ENCODE data around the gene CCDC59.
"Not testable (repeated sequence)": the region's sequence is repeated elsewhere in the genome, so short reads cannot be mapped to it uniquely, and the experiment has no call there.

The CCDC59 gene, protein sequence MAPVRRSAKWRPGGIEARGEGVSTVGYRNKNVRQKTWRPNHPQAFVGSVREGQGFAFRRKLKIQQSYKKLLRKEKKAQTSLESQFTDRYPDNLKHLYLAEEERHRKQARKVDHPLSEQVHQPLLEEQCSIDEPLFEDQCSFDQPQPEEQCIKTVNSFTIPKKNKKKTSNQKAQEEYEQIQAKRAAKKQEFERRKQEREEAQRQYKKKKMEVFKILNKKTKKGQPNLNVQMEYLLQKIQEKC

DNA sequence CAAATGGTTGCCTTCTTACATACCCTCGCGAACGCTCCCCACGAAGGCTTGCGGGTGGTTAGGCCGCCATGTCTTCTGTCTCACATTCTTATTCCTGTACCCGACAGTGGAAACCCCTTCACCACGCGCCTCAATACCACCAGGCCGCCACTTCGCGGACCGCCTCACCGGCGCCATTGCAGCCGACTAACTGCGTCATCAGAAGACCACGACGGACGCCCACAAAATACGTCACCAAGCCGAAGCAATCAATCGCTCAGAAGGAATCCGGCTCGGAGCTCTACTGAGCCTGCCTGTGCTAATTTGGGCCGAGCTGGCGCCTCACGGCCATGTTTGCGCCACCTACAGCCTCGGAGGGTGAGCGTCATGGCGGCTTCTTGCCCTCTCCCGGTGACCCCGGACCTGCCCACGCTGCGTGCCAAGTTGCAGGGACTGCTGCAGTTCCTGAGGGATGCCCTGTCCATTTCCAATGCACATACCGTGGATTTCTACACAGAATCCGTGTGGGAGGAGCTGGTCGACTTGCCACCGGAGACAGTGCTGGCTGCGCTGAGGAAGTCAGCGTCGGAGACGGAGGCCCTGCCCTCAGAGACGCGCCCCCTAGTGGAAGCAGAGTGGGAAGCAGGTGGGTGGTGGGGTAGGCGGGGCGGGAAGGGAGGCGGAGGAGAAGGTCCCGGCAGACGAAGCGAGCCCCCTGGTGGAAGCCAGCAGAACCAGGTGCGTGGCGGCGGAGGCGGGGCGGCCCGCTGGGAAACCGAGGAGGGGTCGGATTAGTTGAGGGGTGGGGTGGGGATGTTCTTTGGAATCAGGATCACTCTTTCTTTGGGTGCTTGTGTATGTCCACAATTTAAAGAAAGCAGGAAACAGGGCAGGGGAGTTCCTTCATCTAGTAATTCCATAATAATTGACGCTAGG is at the start of gene CCDC59, which contains the start of gene METTL25:
Gene CCDC59 (minus strand): TSS at position 188 of the 915 bp plus-strand sequence. CDS start 11 bp downstream, at position 177.
Gene METTL25 (plus strand): TSS at position 330 of the 915 bp plus-strand sequence. CDS start 37 bp downstream, at position 367.
- peak; percentile 82 for DNase-seq (ENCODE audit: low spot score)

DNA sequence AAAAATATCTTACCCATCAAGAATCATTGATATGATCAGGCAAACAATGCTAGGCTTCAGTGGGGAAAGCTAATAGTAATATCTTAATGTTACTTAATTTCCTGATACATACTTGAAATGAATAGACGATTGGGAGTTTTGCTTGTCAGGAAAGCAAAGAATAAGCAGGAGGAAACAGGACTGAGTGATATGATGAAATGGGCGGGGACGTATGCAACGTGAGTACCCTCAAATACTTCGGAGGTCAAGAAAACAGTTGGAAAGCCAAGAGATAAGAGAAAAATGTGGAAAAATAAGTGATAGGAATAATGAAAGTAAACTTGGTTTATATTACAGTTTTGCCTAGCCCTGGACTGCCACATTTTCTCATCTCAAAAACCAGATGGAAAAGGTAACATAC is 49.3 kb upstream of the CCDC59 start:
- no peak for DNase-seq (ENCODE audit: low spot score)

DNA sequence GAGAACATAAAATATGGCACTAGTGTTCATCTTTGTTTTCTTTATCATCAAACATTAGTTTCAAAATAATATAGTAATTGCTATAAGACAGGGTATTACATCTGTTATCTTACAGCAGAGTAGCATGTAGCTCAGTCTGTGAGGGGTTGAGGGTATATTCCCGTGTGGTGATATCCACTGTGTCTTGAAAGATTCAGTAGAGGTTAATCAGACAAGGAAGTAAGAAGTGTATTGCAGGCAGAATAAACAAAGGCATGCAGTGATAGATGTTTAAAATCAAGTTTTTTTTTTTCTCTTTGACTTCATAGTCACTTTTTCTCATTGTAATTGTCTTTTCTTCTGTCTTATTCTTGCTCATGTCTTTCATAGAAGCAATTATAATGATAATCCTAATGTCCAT is 48.5 kb upstream of the CCDC59 start:
- no peak for DNase-seq (ENCODE audit: low spot score)

- DNase-seq (ENCODE audit: low spot score): no peak
Observed at GRCh38 chr12:82400819-82401218, 42.6 kb upstream of the CCDC59 start.

GRCh38 chr12:82398879-82399278 is 40.7 kb upstream of the CCDC59 start:
- DNase-seq (ENCODE audit: low spot score): no peak

GRCh38 chr12:82383930-82384552 is 25.9 kb upstream of the CCDC59 start:
- DNase-seq (ENCODE audit: low spot score): no peak

DNA sequence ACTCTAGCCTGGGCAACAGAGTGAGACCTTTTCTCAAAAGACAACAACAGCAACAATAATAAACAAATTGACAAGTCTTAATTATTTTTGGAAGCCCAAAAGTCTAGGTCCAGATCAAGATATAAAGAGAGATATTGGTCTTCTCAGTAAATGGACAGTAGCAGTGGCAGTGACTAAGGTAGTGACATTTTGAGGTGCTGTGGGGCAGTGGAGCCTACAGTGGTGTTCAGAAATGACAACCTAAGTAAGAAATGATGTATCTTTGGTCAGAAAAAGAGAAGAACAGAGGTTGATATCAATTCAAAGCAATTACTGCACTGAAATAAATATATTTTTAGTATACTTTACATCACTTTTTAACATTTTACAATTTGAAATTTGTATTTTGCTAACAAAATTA is 20.8 kb upstream of the CCDC59 start:
- DNase-seq (ENCODE audit: low spot score): no peak

DNA sequence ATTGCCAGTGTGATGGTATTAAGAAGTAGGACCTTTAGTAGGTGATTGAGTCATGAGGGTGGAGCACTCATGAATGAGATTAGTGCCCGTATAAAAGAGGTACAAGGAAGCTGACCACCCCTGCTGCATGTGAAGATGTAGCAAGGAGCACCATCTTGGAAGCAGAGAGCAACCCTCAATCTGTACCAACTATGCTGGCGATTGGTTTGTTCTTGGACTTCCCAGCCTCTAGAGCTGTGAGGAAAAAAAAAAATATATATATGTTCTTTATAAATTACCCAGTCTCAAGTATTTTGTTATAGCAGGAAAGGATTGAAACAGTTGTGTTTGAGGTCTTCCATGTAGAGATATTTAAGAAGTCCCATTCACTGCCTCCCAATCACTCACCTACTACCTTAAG is 17.0 kb upstream of the CCDC59 start:
- no peak for DNase-seq (ENCODE audit: low spot score)

GRCh38 chr12:82366197-82366596 is 8.0 kb upstream of the CCDC59 start:
- no peak for DNase-seq (ENCODE audit: low spot score)

- no peak for DNase-seq (ENCODE audit: low spot score)
Observed at GRCh38 chr12:82363990-82364389, 5.8 kb upstream of the CCDC59 start.

- no peak for DNase-seq (ENCODE audit: low spot score)
Observed at GRCh38 chr12:82361461-82361915, 3.3 kb upstream of the CCDC59 start.

GRCh38 chr12:82360834-82361233 is 2.6 kb upstream of the CCDC59 start:
- not testable (repeated sequence) for DNase-seq (ENCODE audit: low spot score)

DNA sequence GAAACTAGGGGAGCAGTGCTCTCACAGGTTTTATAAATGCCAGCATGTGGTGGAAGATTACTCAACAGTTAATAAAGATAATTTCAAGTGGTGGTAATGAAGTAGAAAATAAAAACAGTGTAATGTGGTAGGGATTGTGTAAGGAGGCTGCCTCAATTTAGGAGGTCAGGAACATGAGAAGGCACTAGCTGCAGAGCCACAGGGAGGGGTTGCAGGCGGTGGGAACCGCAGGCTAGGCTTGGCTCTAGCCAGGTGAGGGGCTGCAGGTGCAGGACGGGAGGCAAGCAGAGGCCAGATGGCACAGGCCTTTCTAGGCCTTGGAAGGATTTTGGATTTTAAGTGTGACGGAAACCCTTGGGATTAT is 910 bp upstream of the CCDC59 start:
- DNase-seq (ENCODE audit: low spot score): no peak

DNA sequence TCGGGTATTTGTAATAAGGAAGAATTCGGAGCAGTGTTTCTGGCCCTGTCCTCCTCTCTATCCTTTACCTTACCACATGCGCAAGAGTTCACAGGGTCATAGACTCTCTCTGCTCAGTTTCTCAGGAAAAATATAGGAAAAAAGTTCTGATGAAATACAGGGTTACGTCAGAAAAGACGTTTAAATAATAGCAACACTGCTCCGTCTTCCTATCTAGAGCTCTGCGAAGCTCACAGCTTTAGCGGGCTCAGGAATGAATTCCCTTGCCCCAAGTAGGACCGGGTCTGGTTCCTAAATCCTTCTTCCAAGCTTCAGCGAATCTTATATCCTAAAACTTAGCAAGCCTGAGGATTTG is 365 bp downstream of the CCDC59 start:
- DNase-seq (ENCODE audit: low spot score): no peak

DNA sequence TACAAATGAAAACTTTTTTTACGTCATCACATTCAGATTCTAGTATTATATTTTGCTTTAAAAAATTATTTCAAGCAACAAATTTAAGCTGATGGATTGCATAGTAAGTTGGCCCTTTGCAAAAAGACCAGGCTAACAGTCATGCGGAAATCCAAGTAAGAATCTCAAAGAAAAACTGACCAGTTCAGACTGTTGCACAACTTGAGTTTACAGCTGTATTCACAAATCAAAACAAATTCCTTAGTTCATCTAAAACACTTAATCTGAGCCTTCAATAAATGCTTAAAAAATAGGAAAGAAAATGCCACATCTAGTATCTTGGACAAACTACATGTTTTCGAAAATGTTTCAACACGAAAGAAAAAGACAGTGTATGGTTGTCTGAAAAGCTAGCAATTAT is 847 bp downstream of the CCDC59 start:
- DNase-seq (ENCODE audit: low spot score): no peak

DNA sequence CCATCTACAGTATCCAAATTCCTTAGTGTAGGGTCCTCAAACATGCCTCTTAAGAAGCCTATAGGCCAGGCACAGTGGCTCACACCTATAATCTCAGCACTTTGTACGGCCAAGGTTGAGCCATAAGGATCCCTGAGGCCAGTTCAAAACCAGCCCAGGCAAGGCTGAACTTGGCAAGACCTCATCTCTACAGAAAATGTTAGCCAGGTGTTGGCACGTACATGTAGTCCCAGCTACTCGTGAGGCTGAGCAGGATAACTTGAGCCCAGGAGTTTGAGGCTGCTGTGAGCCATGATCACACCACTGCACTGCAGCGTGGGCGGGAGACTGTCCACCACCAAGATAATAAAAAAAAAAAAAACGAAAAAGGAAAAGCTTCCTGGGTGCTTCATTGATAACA is 6.8 kb downstream of the CCDC59 start:
- DNase-seq (ENCODE audit: low spot score): no peak

GRCh38 chr12:82350161-82350560 is 8.0 kb downstream of the CCDC59 start:
- DNase-seq (ENCODE audit: low spot score): no peak

DNA sequence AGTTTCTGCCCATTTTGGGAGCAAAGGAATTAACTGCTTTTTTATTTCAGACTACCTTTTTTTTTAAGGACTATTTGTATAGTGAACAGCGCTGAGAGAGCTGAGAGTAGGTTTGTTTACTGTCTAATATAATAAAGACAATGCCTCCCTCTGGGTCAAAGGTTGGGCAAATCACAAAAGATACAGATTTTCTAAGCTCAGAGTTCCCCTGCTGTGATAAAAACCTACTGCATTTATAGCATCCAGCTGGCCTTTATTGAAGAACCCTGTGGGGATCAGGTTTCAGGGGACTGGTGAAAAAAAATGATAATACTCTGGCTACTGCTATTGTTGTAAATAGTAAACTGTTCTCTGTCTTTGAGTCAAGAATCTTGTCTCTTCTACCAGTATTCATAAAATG is 28.7 kb downstream of the CCDC59 start:
- no peak for DNase-seq (ENCODE audit: low spot score)

- DNase-seq (ENCODE audit: low spot score): no peak
Observed at GRCh38 chr12:82327861-82328260, 30.3 kb downstream of the CCDC59 start.

GRCh38 chr12:82326905-82327503 is 31.2 kb downstream of the CCDC59 start:
- peak; percentile 1 for DNase-seq (ENCODE audit: low spot score)

GRCh38 chr12:82325540-82326336 is 32.4 kb downstream of the CCDC59 start:
- no peak for DNase-seq (ENCODE audit: low spot score)

GRCh38 chr12:82319276-82319675 is 38.9 kb downstream of the CCDC59 start:
- DNase-seq (ENCODE audit: low spot score): no peak

Data from hepatic stellate cell (primary cell).